ENCODE results near the gene MUC12. TPM values are rescaled to one million over a fixed set of nuclear protein-coding genes. Genes with fewer than 3 reads are reported as not detected.

MUC12 gene
- total and polyA plus RNA-seq, 2 of the 4 experiments (the other 2 are of a cell fraction) = 4.0 TPM; not detected in 1

DNA sequence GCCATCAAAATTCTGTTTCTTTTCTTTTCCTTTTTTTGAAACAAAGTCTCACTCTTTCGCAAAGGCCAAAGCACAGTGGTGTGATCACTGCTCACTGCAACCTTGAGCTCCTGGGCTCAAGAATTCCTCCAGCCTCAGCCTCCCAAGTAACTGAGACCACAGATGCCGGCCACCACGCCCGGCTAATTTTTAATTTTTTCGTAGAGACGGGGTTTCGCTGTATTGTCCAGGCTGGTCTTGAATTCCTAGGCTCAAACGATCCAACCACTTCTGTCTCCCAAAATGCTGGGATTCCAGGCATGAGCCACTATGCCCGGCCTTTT is 90.2 kb downstream of the MUC12 start:
- intact Hi-C loops (cut with micrococcal nuclease) = loop anchor here (1.0 kb wide), 2 partner anchors 93 to 162 kb away; no protein-coding TSS in a partner anchor
- CTCF ChIA-PET = interaction anchor here (1.4 to 1.7 kb wide), 2 partner anchors 133 to 164 kb away, joined by 3 to 5 read pairs; partner anchors contain the start of gene ACHE

More for the DNA sequence above, 90.2 kb downstream of the MUC12 start:
- 0 out of 2 replicates have a peak, but pooled peaks cover 2% of the 10 kb centered on the region for H3K9me1 ChIP-seq (ENCODE audit: insufficient read depth, low read length)
- POLR2A ChIA-PET (ENCODE audit: unreplicated experiment) = no interaction called here
- no peak overlapping the region for H2BK15ac ChIP-seq (ENCODE audit: low read depth, low read length)
- no peak overlapping the region for H2BK20ac ChIP-seq (ENCODE audit: low read depth, low read length)
- 0% methylated on average over 1 of the region's 9 CpGs; no CpG with 5 or more reads in 1 of the 2 experiments for WGBS, 2 experiments (ENCODE audit: extremely low coverage in 2 of 2, insufficient read length in 1 of 2)
- ATAC-seq (ENCODE audit: low read depth) (peak; percentile 10; the same call in 1 of the 2 replicates), DNase-seq (no peak)
- no peaks in the 10 kb centered on the region for H3K4me1 ChIP-seq (ENCODE audit: control insufficient read depth, insufficient read depth, low read length)
- dilution Hi-C loops (cut with HindIII; ENCODE audit: low sequenced_read_pairs, unreplicated experiment) = no loop called here
- H3K4ac ChIP-seq (ENCODE audit: low read depth, low read length) = no peak overlapping the region
- H2AK9ac ChIP-seq (replicated peaks; ENCODE audit: low read depth, low read length, poor library complexity) = no peak overlapping the region
- no peak overlapping the region for H3K14ac ChIP-seq (replicated peaks; ENCODE audit: low read depth, low read length)
- H3K36me3 ChIP-seq (ENCODE audit: control insufficient read depth, insufficient read depth, low read length) = no peaks in the 10 kb centered on the region
- H4K8ac ChIP-seq (ENCODE audit: low read depth in 2 of 2, low read length in 2 of 2) = no peak overlapping the region
- H3K4me3 ChIP-seq (ENCODE audit: insufficient read depth, low read depth, low read length) = no peak overlapping the region
- no peak overlapping the region for H3K9ac ChIP-seq (ENCODE audit: low read depth, low read length)
- H3K79me1 ChIP-seq (ENCODE audit: low read depth in 1 of 2, low read length in 2 of 2) = no peaks in the 10 kb centered on the region
- H3K56ac ChIP-seq (ENCODE audit: extremely low read depth, insufficient read depth, low read length) = no peak overlapping the region
- no peak overlapping the region for H2BK120ac ChIP-seq (ENCODE audit: low read depth, low read length)
- no peak overlapping the region for H3K18ac ChIP-seq (ENCODE audit: low read depth, low read length)
- H4K20me1 ChIP-seq (ENCODE audit: insufficient read depth, low read length) = no peaks in the 10 kb centered on the region
- no peak overlapping the region for H2BK5ac ChIP-seq (ENCODE audit: low read depth, low read length, poor library complexity, severe bottlenecking)
- TF ChIP-seq POLR2A (IDR thresholded peaks at IDR 0.05; ENCODE audit: low read depth, low read length) = no peak
- no peak overlapping the region for H3K23ac ChIP-seq (ENCODE audit: low read depth, low read length)
- H3K27ac ChIP-seq (ENCODE audit: insufficient read depth, low read length) = no peak overlapping the region
- H3K9me3 ChIP-seq (ENCODE audit: control insufficient read depth, insufficient read depth, low read length) = no peaks in the 10 kb centered on the region
- H3K27me3 ChIP-seq (ENCODE audit: control insufficient read depth, insufficient read depth, low read length) = peaks cover 28% of the 10 kb centered on the region
- no peak overlapping the region for H3K4me2 ChIP-seq (ENCODE audit: low read depth, low read length)
- no TSS peak for BruUV-seq (replicated peaks)
- H4K91ac ChIP-seq (ENCODE audit: insufficient read depth, low read depth, low read length) = no peak overlapping the region
- no peak overlapping the region for H4K5ac ChIP-seq (ENCODE audit: low read depth, low read length)
- in situ Hi-C loops (cut with MboI; ENCODE audit: low sequenced_read_pairs) = loop anchor here (5.0 to 25.0 kb wide), 2 partner anchors 167 to 347 kb away; partner anchors contain the start of genes EPO and POP7
- no peak overlapping the region for H2AFZ ChIP-seq (replicated peaks; ENCODE audit: low read length, poor library complexity)
- H2AK5ac ChIP-seq (ENCODE audit: low read depth, low read length) = no peak overlapping the region

All from IMR-90 (cell line).